Measurements from ENCODE around the gene ANXA7.

DNA sequence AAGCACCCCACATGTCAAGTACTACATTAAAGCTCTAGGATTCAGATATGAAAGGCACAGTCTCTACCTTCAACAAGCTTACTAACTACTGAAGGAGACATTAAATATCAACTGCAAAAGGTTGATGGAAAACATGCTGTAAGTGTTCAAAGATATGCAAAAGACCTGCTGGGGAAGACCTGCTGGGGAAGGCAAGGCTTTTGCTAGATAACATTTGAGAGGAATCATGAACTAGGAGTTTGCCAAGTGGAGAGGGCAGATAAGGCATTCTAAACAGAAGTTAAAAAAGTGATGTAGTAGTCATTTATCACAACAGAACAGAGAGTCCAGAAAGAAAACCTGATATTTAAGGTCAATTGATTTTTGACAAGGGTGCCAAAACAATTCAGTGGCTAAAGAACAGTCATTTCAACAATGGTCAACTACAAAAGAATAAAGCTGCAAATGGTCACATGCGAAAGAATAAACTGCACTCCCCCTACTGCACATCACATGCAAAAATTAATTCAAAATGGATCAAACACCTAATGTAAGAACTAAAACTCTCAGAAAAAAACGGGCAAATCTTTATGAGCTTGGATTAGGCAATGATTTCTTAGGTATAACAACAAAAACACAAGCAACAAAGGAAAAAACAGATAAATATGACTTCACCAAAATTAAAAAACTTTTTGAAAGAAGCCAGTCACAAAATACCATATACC lies 42.5 kb upstream of the ANXA7 start:
- TF ChIP-seq, protein P1, sequence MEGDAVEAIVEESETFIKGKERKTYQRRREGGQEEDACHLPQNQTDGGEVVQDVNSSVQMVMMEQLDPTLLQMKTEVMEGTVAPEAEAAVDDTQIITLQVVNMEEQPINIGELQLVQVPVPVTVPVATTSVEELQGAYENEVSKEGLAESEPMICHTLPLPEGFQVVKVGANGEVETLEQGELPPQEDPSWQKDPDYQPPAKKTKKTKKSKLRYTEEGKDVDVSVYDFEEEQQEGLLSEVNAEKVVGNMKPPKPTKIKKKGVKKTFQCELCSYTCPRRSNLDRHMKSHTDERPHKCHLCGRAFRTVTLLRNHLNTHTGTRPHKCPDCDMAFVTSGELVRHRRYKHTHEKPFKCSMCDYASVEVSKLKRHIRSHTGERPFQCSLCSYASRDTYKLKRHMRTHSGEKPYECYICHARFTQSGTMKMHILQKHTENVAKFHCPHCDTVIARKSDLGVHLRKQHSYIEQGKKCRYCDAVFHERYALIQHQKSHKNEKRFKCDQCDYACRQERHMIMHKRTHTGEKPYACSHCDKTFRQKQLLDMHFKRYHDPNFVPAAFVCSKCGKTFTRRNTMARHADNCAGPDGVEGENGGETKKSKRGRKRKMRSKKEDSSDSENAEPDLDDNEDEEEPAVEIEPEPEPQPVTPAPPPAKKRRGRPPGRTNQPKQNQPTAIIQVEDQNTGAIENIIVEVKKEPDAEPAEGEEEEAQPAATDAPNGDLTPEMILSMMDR (conservative IDR thresholded peaks at IDR 0.05; ENCODE audit: low read length), result no peak
- no peak for TF ChIP-seq EZH2phosphoT487 (IDR thresholded peaks at IDR 0.05; ENCODE audit: borderline replicate concordance)

Data from Loucy (cell line).